Motor neuron (in vitro differentiated cells): ENCODE results near the gene ARHGAP21. TPM values are rescaled to one million over a fixed set of nuclear protein-coding genes. Genes with fewer than 3 reads are reported as not detected.

ENCODE experiments used
- ATAC-seq, 8 experiments: fragments of 200-7000 bp; cut with Tn5 transposase; replicated peaks in 6 of 8; 2 replicates each; pipeline ENCODE4 v1.8.0; 2021; ENCODE audit warnings: mild to moderate bottlenecking in 8 of 8, moderate library complexity in 8 of 8
- H3K27ac ChIP-seq, 2 donors: fragments of 250-450 bp; sonication (Bioruptor Pico); 2 replicates each; pipeline ENCODE4 v1.9.0; 2021; ENCODE audit warnings: antibody characterized with exemption in 2 of 2, mild to moderate bottlenecking in 2 of 2, moderate library complexity in 1 of 2
- H3K4me1 ChIP-seq, 2 donors: fragments of 250-450 bp; sonication (Bioruptor Pico); replicated peaks in 1 of 2; 2 replicates each; pipeline ENCODE4 v1.6.1; 2021; ENCODE audit warnings: antibody characterized with exemption in 2 of 2, mild to moderate bottlenecking in 2 of 2, moderate library complexity in 1 of 2
- H3K4me3 ChIP-seq, 5 donors: fragments of 250-450 bp; sonication (Bioruptor Pico); 2 replicates each; pipeline ENCODE4 v1.9.0; 2021; ENCODE audit warnings: antibody characterized with exemption in 5 of 5, mild to moderate bottlenecking in 5 of 5, moderate library complexity in 4 of 5
- WGBS, 10 experiments: fragments of 450-650 bp; shearing (Covaris generic); methylation state at CpG; one replicate each; pipeline ENCODE4 v1.0.0; 2022; 5-methylcytosine and 5-hydroxymethylcytosine counted together
- in situ Hi-C, 9 experiments: fragments of 400-800 bp; cut with MboI; loops; one replicate each; pipeline ENCODE4 v1.15.0; 2021; ENCODE audit warnings: low sequenced_read_pairs in 9 of 9, low pct_unique_long_range_greater_than_20kb in 2 of 9; ENCODE audit not compliant: unreplicated experiment in 9 of 9
- total RNA-seq, 8 experiments: library from RNA; unstranded; fragments of 300-600 nt; gene quantifications; 2 replicates each; pipeline versions ENCODE4 v1.2.3 to v1.2.4, GENCODE V29; 2022

Gene ARHGAP21
- total RNA-seq, 8 experiments from 2014 or later = 73.0 to 94.1 (median 83.2) TPM

- WGBS, 10 experiments = 20 to 100% (median 80%) methylated on average over 1 to 3 of the region's 3 CpGs; no CpG with 5 or more reads in 1 of the 10 experiments
- no peak overlapping the region for H3K4me3 ChIP-seq
- peak in 4 of 8 experiments; percentile 50 to 92 (median 78) for ATAC-seq
- in situ Hi-C loops = no loop called here
- H3K4me1 ChIP-seq = peaks cover 0 to 4% of the 10 kb centered on the region in 2 donors
- no peak overlapping the region for H3K27ac ChIP-seq
These were observed 118.5 kb downstream of the ARHGAP21 start for GRCh38 chr10:24605141-24605540.

- H3K27ac ChIP-seq = no peak overlapping the region
- WGBS, 10 experiments = 0 to 100% (median 59%) methylated on average over 1 to 2 of the region's 2 CpGs; no CpG with 5 or more reads in 4 of the 10 experiments
- peak in 1 of 8 experiments; percentile 36 for ATAC-seq
- no peak overlapping the region for H3K4me3 ChIP-seq
- in situ Hi-C loops = no loop called here
- peaks cover 0 to 4% of the 10 kb centered on the region in 2 donors for H3K4me1 ChIP-seq
These were observed 120.4 kb downstream of the ARHGAP21 start for GRCh38 chr10:24603333-24603732.

GRCh38 chr10:24597961-24598360, 125.7 kb downstream of the ARHGAP21 start:
- Histone ChIP-seq H3K27ac (no peak overlapping the region), H3K4me1 (no peaks in the 10 kb centered on the region)
- no peak for ATAC-seq

GRCh38 chr10:24597426-24597825, 126.3 kb downstream of the ARHGAP21 start:
- in situ Hi-C loops = no loop called here
- Histone ChIP-seq H3K4me3 (no peak overlapping the region), H3K4me1 (no peaks in the 10 kb centered on the region), H3K27ac (no peak overlapping the region)
- 42 to 100% (median 83%) methylated on average over 4 to 7 of the region's 7 CpGs; no CpG with 5 or more reads in 1 of the 10 experiments for WGBS, 10 experiments
- ATAC-seq = no peak

More at GRCh38 chr10:24597961-24598360, 125.7 kb downstream of the ARHGAP21 start:
- H3K4me3 ChIP-seq = no peak overlapping the region
- in situ Hi-C loops = no loop called here
- whole genome bisulfite sequencing, 10 experiments = 64 to 100% (median 98%) methylated on average over 1 to 3 of the region's 3 CpGs

GRCh38 chr10:24596217-24596930, 127.3 kb downstream of the ARHGAP21 start:
- ATAC-seq = peak in 3 of 8 experiments; percentile 52 to 84 (median 64)
- no peak overlapping the region for H3K4me3 ChIP-seq
- in situ Hi-C loops = no loop called here
- 4 to 95% (median 83%) methylated on average over 2 to 11 of the region's 11 CpGs for whole genome bisulfite sequencing, 10 experiments
- no peaks in the 10 kb centered on the region for H3K4me1 ChIP-seq
- H3K27ac ChIP-seq = no peak overlapping the region

GRCh38 chr10:24590697-24591457, 132.8 kb downstream of the ARHGAP21 start:
- H3K4me1 ChIP-seq = no peaks in the 10 kb centered on the region
- in situ Hi-C loops = no loop called here
- H3K27ac ChIP-seq = no peak overlapping the region
- no peak for ATAC-seq
- H3K4me3 ChIP-seq = no peak overlapping the region

GRCh38 chr10:24589265-24589664, 134.4 kb downstream of the ARHGAP21 start:
- no peak overlapping the region for H3K4me3 ChIP-seq
- in situ Hi-C loops = no loop called here
- WGBS, 10 experiments = 80 to 100% (median 85%) methylated on average over 1 to 2 of the region's 2 CpGs; no CpG with 5 or more reads in 1 of the 10 experiments

GRCh38 chr10:24579906-24580305, 143.8 kb downstream of the ARHGAP21 start:
- ATAC-seq = peak in 5 of 8 experiments; percentile 29 to 64 (median 32)
- WGBS, 10 experiments = 8 to 80% (median 31%) methylated on average over 1 to 4 of the region's 4 CpGs; no CpG with 5 or more reads in 1 of the 10 experiments

More at GRCh38 chr10:24589265-24589664, 134.4 kb downstream of the ARHGAP21 start:
- Histone ChIP-seq H3K4me1 (no peaks in the 10 kb centered on the region), H3K27ac (no peak overlapping the region)
- peak in 1 of 8 experiments; percentile 17 for ATAC-seq

GRCh38 chr10:24579448-24579847, 144.2 kb downstream of the ARHGAP21 start:
- H3K4me1 ChIP-seq = no peaks in the 10 kb centered on the region
- no peak overlapping the region for H3K4me3 ChIP-seq
- 44 to 100% (median 100%) methylated on average over 1 of the region's 1 CpG; no CpG with 5 or more reads in 3 of the 10 experiments for WGBS, 10 experiments
- in situ Hi-C loops = no loop called here
- H3K27ac ChIP-seq = no peak overlapping the region
- no peak for ATAC-seq

More at GRCh38 chr10:24579906-24580305, 143.8 kb downstream of the ARHGAP21 start:
- H3K4me1 ChIP-seq = no peaks in the 10 kb centered on the region
- in situ Hi-C loops = no loop called here
- no peak overlapping the region for H3K4me3 ChIP-seq
- no peak overlapping the region for H3K27ac ChIP-seq

GRCh38 chr10:24575481-24576002, 148.1 kb downstream of the ARHGAP21 start:
- Histone ChIP-seq H3K27ac (no peak overlapping the region), H3K4me1 (no peaks in the 10 kb centered on the region), H3K4me3 (no peak overlapping the region)
- no peak for ATAC-seq
- WGBS, 10 experiments = 80 to 100% (median 93%) methylated on average over 1 to 10 of the region's 10 CpGs
- in situ Hi-C loops = no loop called here

- no peak overlapping the region for H3K27ac ChIP-seq
- WGBS, 10 experiments = 70 to 100% (median 91%) methylated on average over 1 to 3 of the region's 3 CpGs; no CpG with 5 or more reads in 2 of the 10 experiments
- in situ Hi-C loops = loop anchor here in 1 of 9 experiments (25.0 kb wide), 1 partner anchor 1412 kb away; no protein-coding TSS in a partner anchor
These were observed 149.0 kb downstream of the ARHGAP21 start for GRCh38 chr10:24574578-24575155.

GRCh38 chr10:24574161-24574560, 149.5 kb downstream of the ARHGAP21 start:
- 77 to 100% (median 90%) methylated on average over 1 to 4 of the region's 9 CpGs; no CpG with 5 or more reads in 3 of the 10 experiments for WGBS, 10 experiments
- in situ Hi-C loops = loop anchor here in 1 of 9 experiments (25.0 kb wide), 1 partner anchor 1412 kb away; no protein-coding TSS in a partner anchor
- Histone ChIP-seq H3K4me3 (no peak overlapping the region), H3K27ac (no peak overlapping the region), H3K4me1 (no peaks in the 10 kb centered on the region)
- ATAC-seq = peak in 1 of 8 experiments; percentile 7

More at GRCh38 chr10:24574578-24575155, 149.0 kb downstream of the ARHGAP21 start:
- Histone ChIP-seq H3K4me1 (no peaks in the 10 kb centered on the region), H3K4me3 (no peak overlapping the region)
- peak in 3 of 8 experiments; percentile 17 to 42 (median 22) for ATAC-seq
